ENCODE measurements around the gene HPDL.

- TF ChIP-seq CTCF (IDR thresholded peaks at IDR 0.05): no peak
- TF ChIP-seq POLR2A (IDR thresholded peaks at IDR 0.05): no peak
Measured at GRCh38 chr1:45364294-45364693, 37.6 kb downstream of the HPDL start.

Data from esophagus squamous epithelium (tissue), 4 donors.